Renal cortex interstitium (tissue), 11 donors: Measurements from ENCODE around the gene ULK4. TPM values are rescaled to one million over a fixed set of nuclear protein-coding genes. Genes with fewer than 3 reads are reported as not detected.
"Not testable (repeated sequence)": the region's sequence is repeated elsewhere in the genome, so short reads cannot be mapped to it uniquely, and the experiment has no call there.

Experiments
- DNase-seq, 11 donors: peaks; one replicate each; pipeline ENCODE4 v3.0.0-alpha.2; 2013; ENCODE audit warnings: low read depth in 9 of 11, low spot score in 4 of 11; ENCODE audit errors: extremely low read depth in 1 of 11
- polyA plus RNA-seq, 3 donors: library from polyadenylated mRNA; unstranded; fragments of 120-200 nt; gene quantifications; one replicate each; pipeline ENCODE4 v1.2.1, GENCODE V29; 2013; ENCODE audit not compliant: insufficient read length in 3 of 3

Gene ULK4
- polyA plus RNA-seq, 3 donors = 4.1 to 6.1 (median 5.5) TPM

DNA sequence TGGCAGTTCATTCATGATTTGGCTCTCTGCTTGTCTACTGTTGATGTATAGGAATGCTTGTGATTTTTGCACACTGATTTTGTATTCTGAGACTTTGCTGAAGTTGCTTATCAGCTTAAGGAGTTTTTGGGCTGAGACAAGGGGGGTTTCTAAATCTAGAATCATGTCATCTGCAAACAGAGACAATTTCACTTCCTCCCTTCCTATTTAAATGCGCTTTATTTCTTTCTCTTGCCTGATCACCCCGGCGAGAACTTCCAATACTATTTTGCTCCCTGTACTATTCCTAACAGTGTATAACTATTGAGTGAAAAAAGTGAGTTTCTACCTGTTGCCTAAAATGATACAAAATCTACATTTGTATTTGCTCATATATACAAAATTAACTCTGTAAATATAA lies 128.3 kb downstream of the ULK4 start:
- no peak for DNase-seq

GRCh38 chr3:41819236-41819635 lies 142.7 kb downstream of the ULK4 start:
- DNase-seq = no peak

DNA sequence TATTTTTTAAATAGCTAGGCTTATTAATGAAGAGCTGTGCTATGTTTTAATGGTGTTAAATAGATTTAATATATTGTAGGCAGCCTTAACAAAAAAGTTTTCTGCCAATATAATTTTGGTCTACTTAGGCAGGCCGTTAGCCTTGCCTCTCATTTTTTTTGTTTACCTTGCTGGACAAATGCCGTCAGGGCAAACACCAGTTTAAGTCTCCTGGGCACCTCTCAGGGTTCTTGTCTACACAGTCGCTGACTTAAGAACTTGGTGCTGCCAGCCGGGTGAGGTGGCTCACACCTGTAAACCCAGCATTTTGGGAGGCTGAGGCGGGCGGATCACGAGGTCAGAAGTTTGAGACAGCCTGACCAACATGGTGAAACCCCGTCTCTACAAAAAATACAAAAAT lies 153.3 kb downstream of the ULK4 start:
- DNase-seq = no peak

- no peak for DNase-seq
These were observed 153.8 kb downstream of the ULK4 start for GRCh38 chr3:41808152-41808551.

DNA sequence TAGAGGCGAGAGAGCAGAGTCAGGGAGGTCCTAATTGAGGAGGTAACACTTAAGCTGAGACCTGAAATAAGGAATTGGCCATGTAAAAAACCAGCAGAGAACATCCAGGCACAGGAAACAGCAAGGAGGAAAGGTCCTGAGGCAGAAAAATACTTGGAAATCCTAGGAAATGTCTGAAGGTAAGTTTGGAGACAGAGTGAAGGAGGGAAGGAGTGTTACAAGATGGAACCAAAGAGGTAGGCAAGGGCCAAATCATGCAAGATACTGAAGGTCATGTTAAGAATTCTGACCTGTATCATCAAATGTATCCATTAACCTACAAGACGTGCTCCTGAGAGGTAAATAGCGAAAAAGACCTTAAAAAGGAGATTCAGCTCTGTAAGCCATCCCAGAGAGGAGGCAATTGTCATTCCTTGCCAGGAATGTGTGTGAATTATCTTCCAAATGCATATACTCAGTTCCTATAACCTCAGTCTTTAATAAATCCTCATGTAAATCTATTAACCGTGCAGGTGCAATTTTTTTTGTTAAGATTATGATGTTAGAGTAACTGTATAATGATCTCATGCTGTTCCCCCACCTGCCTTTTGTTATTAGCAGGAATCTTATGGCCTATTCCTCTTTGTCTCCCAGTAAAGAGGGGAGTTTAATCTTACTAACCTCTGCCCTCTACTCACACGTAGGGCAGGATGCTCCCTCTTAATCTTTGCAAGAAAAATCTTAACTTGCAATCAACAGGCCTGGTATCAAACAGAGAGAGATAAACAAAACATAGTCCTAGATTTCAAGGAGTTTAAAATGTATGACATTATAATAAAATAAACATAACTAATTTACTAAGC lies 166.9 kb downstream of the ULK4 start:
- DNase-seq = no peak

GRCh38 chr3:41792806-41793205 lies 169.1 kb downstream of the ULK4 start:
- no peak for DNase-seq

DNA sequence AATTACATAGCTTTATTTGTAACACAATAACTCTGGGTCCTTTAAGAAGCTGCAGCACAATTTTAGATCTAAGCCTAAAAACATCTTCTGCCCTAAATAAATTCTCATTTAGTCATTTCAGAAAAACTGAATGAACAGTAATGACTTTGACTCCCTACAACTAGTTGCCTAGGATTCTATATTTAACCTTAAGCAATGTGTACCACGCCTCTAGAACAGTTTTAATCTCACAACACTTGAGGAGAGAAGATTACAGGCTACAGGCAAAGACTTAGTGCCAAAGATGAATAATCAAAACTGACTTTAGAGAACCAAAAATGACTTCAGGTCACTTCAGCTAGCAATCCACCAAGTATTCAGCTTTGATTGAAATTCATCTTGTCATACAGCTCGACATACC lies 192.8 kb downstream of the ULK4 start:
- no peak for DNase-seq

DNA sequence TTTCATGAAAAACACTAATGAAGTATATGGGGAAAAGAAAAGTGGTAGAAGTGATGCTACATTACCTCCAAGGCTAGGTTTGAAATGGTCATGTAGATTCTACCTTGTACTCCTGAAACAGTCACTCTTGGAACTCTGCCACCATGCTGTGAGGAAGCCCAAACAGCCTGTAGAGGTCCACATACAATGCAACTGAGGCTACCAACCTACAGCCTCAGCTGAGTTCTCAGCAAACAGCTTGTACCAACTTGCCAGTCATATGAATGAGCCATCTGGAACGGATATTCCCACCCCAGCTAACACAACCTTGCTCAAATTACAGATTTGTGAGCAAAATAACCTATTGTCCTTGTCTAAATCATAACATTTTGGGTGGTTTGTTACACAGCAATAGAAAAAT lies 193.5 kb downstream of the ULK4 start:
- DNase-seq = no peak

GRCh38 chr3:41762867-41763266 lies 199.0 kb downstream of the ULK4 start:
- DNase-seq = not testable (repeated sequence)

GRCh38 chr3:41753651-41754050 lies 208.3 kb downstream of the ULK4 start:
- no peak for DNase-seq

DNA sequence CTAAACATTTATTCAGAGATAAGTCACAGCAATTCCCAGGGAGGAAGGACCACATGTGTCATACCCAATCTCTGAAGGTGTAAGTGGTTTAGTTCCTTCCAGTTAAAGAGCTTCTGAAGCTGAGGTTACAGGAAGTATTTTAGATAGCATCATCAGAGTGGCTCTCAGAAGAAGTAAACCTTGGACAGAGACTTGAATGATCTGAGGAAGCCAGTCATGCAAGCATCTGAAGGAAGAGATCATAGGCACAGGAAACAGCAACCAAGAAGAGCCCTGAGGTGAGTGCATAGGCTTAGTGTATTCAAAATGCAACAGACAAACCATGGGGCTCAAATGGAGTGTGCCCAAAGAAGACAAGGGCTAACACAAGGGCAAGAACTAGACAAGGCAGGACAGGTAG lies 210.3 kb downstream of the ULK4 start:
- no peak for DNase-seq

- DNase-seq = no peak
These were observed 211.9 kb downstream of the ULK4 start for GRCh38 chr3:41749988-41750387.

DNA sequence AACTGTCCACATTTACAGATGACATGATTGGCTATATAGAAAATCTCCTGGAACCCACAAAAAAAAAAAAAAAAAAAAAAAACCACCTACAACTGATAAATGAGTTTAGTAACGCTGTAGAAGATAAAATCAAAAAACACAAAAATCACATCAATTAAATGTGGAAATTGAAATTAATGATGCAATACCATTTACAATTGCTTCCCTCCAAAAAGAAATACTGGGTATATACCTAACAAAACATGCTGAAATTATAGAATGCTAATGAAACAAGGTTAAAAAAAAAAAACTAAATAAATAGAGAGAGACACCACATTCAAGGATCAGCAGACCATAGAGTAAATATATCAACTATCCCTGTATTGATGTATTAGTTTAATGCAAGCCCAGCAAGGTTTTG lies 215.7 kb downstream of the ULK4 start:
- no peak for DNase-seq

GRCh38 chr3:41742121-41742520 lies 219.8 kb downstream of the ULK4 start:
- DNase-seq = peak in 1 of 11 donors; percentile 1

GRCh38 chr3:41740374-41740886 lies 221.5 kb downstream of the ULK4 start:
- DNase-seq = no peak

DNA sequence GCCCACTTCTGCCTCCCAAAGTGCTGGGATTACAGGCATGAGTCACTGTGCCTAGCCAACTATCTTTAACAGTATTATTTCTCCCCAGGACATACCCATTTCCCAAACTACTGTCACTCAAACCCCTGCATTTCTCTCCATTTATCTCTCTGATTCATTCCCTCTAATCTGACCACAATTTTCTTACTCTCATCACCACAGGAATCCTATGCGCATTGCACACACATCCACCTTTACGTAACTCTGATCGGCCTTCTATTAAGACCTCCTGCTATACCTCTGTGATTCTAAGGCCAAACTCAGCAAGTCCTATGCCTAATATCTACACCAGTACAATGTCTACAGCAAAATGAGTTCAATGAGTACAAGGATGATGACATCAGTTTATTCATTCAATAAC lies 235.0 kb downstream of the ULK4 start:
- no peak for DNase-seq

GRCh38 chr3:41717641-41718040 lies 244.3 kb downstream of the ULK4 start:
- DNase-seq = no peak

DNA sequence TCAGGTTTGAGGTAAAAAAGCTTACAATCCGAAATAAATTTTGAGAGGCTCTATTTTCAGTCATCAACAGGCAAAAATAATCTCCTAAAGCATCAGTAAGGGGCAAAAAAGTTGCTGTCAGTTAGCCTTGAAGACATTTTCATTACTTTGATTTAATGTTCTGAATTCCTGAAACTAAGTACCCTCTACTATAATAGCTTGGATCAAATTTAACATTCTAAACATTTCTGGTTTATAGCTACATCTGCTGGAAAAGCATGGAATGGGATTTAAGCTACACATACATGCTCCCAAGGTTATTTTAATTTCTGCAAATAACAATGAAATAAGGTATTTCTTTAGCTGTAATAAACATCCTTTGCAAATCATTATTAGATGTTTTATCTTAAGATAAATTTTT lies 245.4 kb downstream of the ULK4 start:
- DNase-seq = peak in 5 of 11 donors; percentile 23 to 48 (median 45)

GRCh38 chr3:41715376-41715775 lies 246.5 kb downstream of the ULK4 start:
- DNase-seq = no peak

DNA sequence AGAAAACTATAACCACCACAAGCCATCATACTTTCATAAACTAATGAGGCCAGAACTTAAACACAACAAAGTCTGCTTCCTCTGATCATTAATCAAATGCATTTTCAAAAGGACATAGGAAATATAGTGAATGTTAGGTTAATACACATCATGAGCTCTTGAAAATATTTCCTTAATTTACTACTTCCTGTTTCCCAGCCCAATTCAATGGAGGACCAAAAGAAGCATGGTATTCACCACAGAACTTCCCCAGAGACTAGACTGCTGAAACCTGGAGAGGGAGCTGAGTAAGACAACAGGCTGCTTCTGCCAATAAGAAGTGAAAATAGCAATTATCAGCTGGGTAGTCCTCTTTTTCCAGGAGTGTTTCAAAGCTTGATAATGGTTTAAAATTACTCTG lies 250.3 kb downstream of the ULK4 start:
- DNase-seq = peak in 2 of 11 donors; percentile 29 to 41
